Measurements from ENCODE around the gene CCDC112. TPM values are rescaled to one million over a fixed set of nuclear protein-coding genes. Genes with fewer than 3 reads are reported as not detected.

CCDC112 gene
- total RNA-seq, 4 donors from 2014 or later: 3.3 to 4.9 (median 3.8) TPM

DNA sequence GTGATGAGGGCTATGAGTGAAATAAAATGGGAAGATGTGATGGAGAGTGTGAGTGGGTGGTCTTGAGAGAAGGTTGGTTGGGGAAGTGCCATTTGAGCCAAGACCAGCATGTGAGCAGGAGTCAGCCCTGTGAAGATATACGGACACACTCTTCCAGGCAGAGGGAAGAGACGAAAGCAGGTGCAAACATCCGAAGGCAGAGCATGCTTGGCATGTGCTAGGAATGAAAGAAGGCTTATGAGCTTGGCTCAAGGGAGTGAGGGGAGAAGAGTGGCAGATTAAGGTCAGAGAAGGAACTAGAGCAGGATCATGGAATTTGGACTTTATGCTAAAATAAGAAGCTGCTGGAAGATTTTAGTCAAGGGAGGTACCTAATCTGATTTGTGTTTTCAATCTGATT, 23.6 kb upstream of the CCDC112 start:
- Histone ChIP-seq H3K9me3 (no peaks in the 10 kb centered on the region), H3K36me3 (no peaks in the 10 kb centered on the region), H3K4me3 (replicated peaks in 1 of 3) (no peak overlapping the region), H3K4me1 (no peaks in the 10 kb centered on the region), H3K27ac (no peak overlapping the region), H3K27me3 (no peaks in the 10 kb centered on the region)
- WGBS, 2 donors: 83 to 85% methylated on average over 3 of the region's 3 CpGs
- intact Hi-C loops (cut with DNase I): no loop called here
- DNase-seq: no peak
- TF ChIP-seq, protein P1, sequence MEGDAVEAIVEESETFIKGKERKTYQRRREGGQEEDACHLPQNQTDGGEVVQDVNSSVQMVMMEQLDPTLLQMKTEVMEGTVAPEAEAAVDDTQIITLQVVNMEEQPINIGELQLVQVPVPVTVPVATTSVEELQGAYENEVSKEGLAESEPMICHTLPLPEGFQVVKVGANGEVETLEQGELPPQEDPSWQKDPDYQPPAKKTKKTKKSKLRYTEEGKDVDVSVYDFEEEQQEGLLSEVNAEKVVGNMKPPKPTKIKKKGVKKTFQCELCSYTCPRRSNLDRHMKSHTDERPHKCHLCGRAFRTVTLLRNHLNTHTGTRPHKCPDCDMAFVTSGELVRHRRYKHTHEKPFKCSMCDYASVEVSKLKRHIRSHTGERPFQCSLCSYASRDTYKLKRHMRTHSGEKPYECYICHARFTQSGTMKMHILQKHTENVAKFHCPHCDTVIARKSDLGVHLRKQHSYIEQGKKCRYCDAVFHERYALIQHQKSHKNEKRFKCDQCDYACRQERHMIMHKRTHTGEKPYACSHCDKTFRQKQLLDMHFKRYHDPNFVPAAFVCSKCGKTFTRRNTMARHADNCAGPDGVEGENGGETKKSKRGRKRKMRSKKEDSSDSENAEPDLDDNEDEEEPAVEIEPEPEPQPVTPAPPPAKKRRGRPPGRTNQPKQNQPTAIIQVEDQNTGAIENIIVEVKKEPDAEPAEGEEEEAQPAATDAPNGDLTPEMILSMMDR (IDR thresholded peaks at IDR 0.05): no peak
- no peak for TF ChIP-seq POLR2A (IDR thresholded peaks at IDR 0.05)

DNA sequence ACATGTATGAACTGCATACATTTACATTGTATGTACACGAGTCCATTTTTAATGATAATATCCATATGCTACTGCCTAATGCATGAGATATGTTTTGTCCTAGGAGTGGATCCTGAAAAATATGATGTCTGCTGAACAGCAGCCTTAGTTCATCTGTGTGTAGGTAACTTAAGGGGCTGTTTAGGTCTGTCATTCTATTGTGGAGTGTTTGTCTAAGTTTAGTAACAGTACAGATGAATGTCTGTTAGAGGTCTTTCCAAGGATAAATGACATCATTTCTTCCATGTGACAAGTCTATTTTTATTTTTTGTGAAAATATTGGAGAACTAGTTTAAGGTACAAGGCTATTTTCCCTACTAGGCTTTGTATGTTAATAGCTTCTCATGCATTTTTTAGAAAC, 22.6 kb upstream of the CCDC112 start:
- H3K27ac ChIP-seq: no peak overlapping the region
- no peak overlapping the region for H3K4me3 ChIP-seq (replicated peaks in 1 of 3)
- H3K36me3 ChIP-seq: no peaks in the 10 kb centered on the region
- H3K27me3 ChIP-seq: no peaks in the 10 kb centered on the region
- H3K4me1 ChIP-seq: no peaks in the 10 kb centered on the region
- 0% methylated on average over 1 of the region's 1 CpG for WGBS, 2 donors
- TF ChIP-seq POLR2A (IDR thresholded peaks at IDR 0.05): no peak
- TF ChIP-seq, protein P1 (IDR thresholded peaks at IDR 0.05): no peak
- DNase-seq: no peak
- intact Hi-C loops (cut with DNase I): no loop called here
- no peaks in the 10 kb centered on the region for H3K9me3 ChIP-seq

DNA sequence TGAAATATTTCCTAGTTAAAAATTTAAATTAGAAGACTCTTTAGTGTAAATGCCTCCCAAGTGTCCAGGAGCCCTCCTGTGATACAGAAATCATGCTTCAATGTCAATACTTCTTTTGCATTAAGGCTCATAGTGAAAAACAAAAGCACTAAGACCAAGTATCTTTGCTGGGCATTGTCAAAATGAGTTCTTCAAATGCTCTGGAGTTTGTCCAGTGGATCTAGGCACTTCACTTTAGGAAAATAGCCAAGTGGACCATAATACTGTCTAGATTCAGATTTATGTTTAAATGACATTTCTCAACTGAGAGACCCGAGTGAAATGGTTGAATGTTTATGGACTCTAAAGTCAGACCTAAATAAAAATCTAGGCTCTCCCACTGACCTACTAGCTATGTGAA, 21.3 kb upstream of the CCDC112 start:
- TF ChIP-seq, protein P1 (IDR thresholded peaks at IDR 0.05): no peak
- no peak for TF ChIP-seq POLR2A (IDR thresholded peaks at IDR 0.05)
- no peaks in the 10 kb centered on the region for H3K4me1 ChIP-seq
- no peaks in the 10 kb centered on the region for H3K9me3 ChIP-seq
- DNase-seq: no peak
- no peak overlapping the region for H3K27ac ChIP-seq
- intact Hi-C loops (cut with DNase I): no loop called here
- WGBS, 2 donors: 50 to 59% methylated on average over 1 of the region's 1 CpG
- H3K4me3 ChIP-seq (replicated peaks in 1 of 3): no peak overlapping the region
- no peaks in the 10 kb centered on the region for H3K27me3 ChIP-seq
- H3K36me3 ChIP-seq: no peaks in the 10 kb centered on the region

DNA sequence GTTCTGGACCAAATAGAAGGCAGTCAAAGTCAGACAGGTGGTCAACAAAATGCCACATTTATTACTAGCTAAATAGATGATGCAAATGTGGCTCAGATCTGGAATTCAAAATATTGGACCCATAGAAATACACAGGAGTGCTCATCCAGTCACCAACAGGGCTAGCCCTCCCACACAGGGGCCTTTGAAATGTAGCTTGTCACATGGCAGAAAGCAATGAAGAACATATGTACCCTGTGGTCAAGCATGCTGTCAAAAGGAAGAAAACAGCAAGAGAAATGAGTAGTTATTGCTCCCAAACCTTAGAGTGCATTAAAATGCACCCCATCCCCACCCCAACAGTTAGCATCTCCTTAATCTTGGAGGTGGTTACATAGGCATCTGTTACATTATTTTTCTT, 20.9 kb upstream of the CCDC112 start:
- Histone ChIP-seq H3K36me3 (no peaks in the 10 kb centered on the region), H3K27me3 (no peaks in the 10 kb centered on the region), H3K4me3 (replicated peaks in 1 of 3) (no peak overlapping the region), H3K9me3 (no peaks in the 10 kb centered on the region), H3K27ac (no peak overlapping the region), H3K4me1 (no peaks in the 10 kb centered on the region)
- TF ChIP-seq POLR2A (IDR thresholded peaks at IDR 0.05): no peak
- TF ChIP-seq, protein P1 (IDR thresholded peaks at IDR 0.05): no peak
- intact Hi-C loops (cut with DNase I): no loop called here
- no peak for DNase-seq

DNA sequence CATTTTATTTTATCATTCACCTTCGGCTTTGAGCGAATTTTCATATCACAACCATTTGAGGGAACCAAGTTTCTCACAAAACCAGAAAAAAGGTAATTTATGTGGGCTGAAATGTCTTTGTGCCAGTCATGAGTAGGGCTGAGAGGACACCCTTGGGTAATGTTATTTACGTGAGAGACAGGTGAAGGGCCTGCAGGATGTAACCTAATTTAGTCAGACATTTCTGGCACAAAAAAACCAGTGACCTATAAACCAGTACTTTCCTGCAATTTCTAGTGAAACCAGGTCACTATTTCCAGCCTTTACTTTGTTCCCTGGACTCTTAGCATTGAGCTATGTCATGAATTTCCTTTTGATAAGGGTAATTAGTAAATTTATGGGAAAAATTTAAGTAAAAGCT, 17.2 kb upstream of the CCDC112 start:
- 89 to 94% methylated on average over 3 of the region's 3 CpGs for WGBS, 2 donors
- Histone ChIP-seq H3K27ac (no peak overlapping the region), H3K4me3 (replicated peaks in 1 of 3) (no peak overlapping the region), H3K4me1 (no peaks in the 10 kb centered on the region), H3K36me3 (no peaks in the 10 kb centered on the region), H3K9me3 (no peaks in the 10 kb centered on the region), H3K27me3 (no peaks in the 10 kb centered on the region)
- TF ChIP-seq POLR2A (IDR thresholded peaks at IDR 0.05): no peak
- TF ChIP-seq, protein P1 (IDR thresholded peaks at IDR 0.05): no peak
- no peak for DNase-seq
- intact Hi-C loops (cut with DNase I): no loop called here

Measured in thyroid gland (tissue), 4 donors.